Endothelial cell of umbilical vein (primary cell): ENCODE results near the gene CUX1. TPM values are rescaled to one million over a fixed set of nuclear protein-coding genes. Genes with fewer than 3 reads are reported as not detected.

Experiments
- BruUV-seq: library from RNA; stranded (reverse); fragments of 400-500 nt; replicated peaks from 2 replicates; lab custom pipeline; 2021; lab: Mats Ljungman, UMichigan
- CTCF ChIA-PET: fragments of 300-600, 350-600 bp; sonication (Branson Sonifier 250); formaldehyde crosslinking; loops from one replicate; lab custom pipeline; 2021; ENCODE audit warnings: antibody characterized with exemption, inconsistent platforms; lab: Charles Lee
- POLR2A ChIA-PET: fragments of 300-600, 350-600 bp; sonication (Branson Sonifier 250); formaldehyde crosslinking; loops from one replicate; lab custom pipeline; 2021; ENCODE audit warnings: antibody characterized with exemption, inconsistent platforms; lab: Charles Lee
- DNase-seq: peaks from one replicate; pipeline ENCODE4 v3.0.0-alpha.2; 2011; ENCODE audit warnings: low read depth, low spot score
- FAIRE-seq: peaks from 2 replicates; lab custom pipeline; 2011; peaks lifted over from hg19 to GRCh38; lab: Jason Lieb, UNC
- H2AFZ ChIP-seq: 2 replicates; pipeline ENCODE4 v1.6.0; 2012; ENCODE audit warnings: low read depth, low read length, control low read depth, inconsistent platforms
- H3K27ac ChIP-seq: 2 replicates; pipeline ENCODE4 v1.5.1; 2011; ENCODE audit warnings: low read depth, mild to moderate bottlenecking, control low read depth, low read length, moderate library complexity; ENCODE audit not compliant: insufficient read depth
- H3K27me3 ChIP-seq, 2 experiments: 2 replicates each; pipeline versions ENCODE4 v1.6.0 to v1.6.1; 2011; ENCODE audit warnings: low read length in 2 of 2, mixed read lengths in 1 of 2; ENCODE audit not compliant: control insufficient read depth in 2 of 2, insufficient read depth in 2 of 2
- H3K36me3 ChIP-seq, 2 experiments: 2 replicates in 1 of 2; 3 replicates in 1 of 2; pipeline ENCODE4 v1.5.1; 2011; ENCODE audit warnings: low read length in 2 of 2, mild to moderate bottlenecking in 1 of 2, moderate library complexity in 1 of 2; ENCODE audit not compliant: control insufficient read depth in 2 of 2, insufficient read depth in 2 of 2; ENCODE audit errors: extremely low read depth in 1 of 2
- H3K4me1 ChIP-seq: 3 replicates; pipeline ENCODE4 v1.5.1; 2011; ENCODE audit warnings: mild to moderate bottlenecking, low read length; ENCODE audit not compliant: control insufficient read depth, insufficient read depth; ENCODE audit errors: extremely low read depth
- H3K4me2 ChIP-seq: 2 replicates; pipeline ENCODE4 v1.6.1; 2011; ENCODE audit warnings: low read length, control low read depth, mixed read lengths; ENCODE audit not compliant: insufficient read depth
- H3K4me3 ChIP-seq, 3 experiments: fragments of 200-600 bp in 1 of 3; sonication (generic), shearing (Covaris generic) in 1 of 3; replicated peaks in 1 of 3; 2 replicates each; pipeline ENCODE4 v1.5.1; 2011 to 2016; ENCODE audit warnings: control low read depth in 3 of 3, low read length in 3 of 3, mild to moderate bottlenecking in 2 of 3, inconsistent platforms in 1 of 3, low read depth in 1 of 3, moderate library complexity in 1 of 3; ENCODE audit not compliant: insufficient read depth in 1 of 3
- H3K79me2 ChIP-seq: 2 replicates; pipeline ENCODE4 v1.6.0; 2012; ENCODE audit warnings: low read length, inconsistent platforms; ENCODE audit not compliant: control insufficient read depth, insufficient read depth
- H3K9ac ChIP-seq: replicated peaks from 2 replicates; pipeline ENCODE3; 2011; ENCODE audit warnings: low read length, control low read depth; ENCODE audit not compliant: insufficient read depth; ENCODE audit errors: extremely low read depth
- H3K9me1 ChIP-seq: replicated peaks from 3 replicates; pipeline ENCODE4 v1.6.0; 2011; ENCODE audit warnings: mild to moderate bottlenecking, low read length; ENCODE audit not compliant: control insufficient read depth, insufficient read depth; ENCODE audit errors: extremely low read depth
- H3K9me3 ChIP-seq: replicated peaks from 2 replicates; pipeline ENCODE4 v1.5.1; 2012; ENCODE audit warnings: low read length, inconsistent platforms; ENCODE audit not compliant: control insufficient read depth, insufficient read depth
- H4K20me1 ChIP-seq: replicated peaks from 2 replicates; pipeline ENCODE3; 2011; ENCODE audit warnings: mild to moderate bottlenecking, low read length; ENCODE audit not compliant: control insufficient read depth, insufficient read depth; ENCODE audit errors: extremely low read depth
- EZH2 ChIP-seq: IDR thresholded peaks from 2 replicates; pipeline ENCODE4 v1.6.1; 2012; ENCODE audit warnings: borderline replicate concordance, low read depth, mild to moderate bottlenecking, moderate library complexity, low read length, inconsistent platforms; ENCODE audit not compliant: severe bottlenecking
- FOS ChIP-seq: IDR thresholded peaks from 2 replicates; pipeline ENCODE4 v1.6.1; 2011; ENCODE audit warnings: mild to moderate bottlenecking, low read length, moderate library complexity, borderline replicate concordance; ENCODE audit not compliant: insufficient read depth
- GATA2 ChIP-seq: IDR thresholded peaks from 2 replicates; pipeline ENCODE4 v1.7.0; 2011; ENCODE audit warnings: low read depth, mild to moderate bottlenecking, moderate library complexity, mixed read lengths, low read length; ENCODE audit not compliant: insufficient read length, insufficient read depth
- JUN ChIP-seq: IDR thresholded peaks from 2 replicates; pipeline ENCODE4 v1.6.1; 2011; ENCODE audit warnings: borderline replicate concordance, low read depth; ENCODE audit not compliant: insufficient read length, insufficient read depth
- MYC ChIP-seq: IDR thresholded peaks from one replicate; pipeline ENCODE4 v1.6.1; 2011; ENCODE audit warnings: mild to moderate bottlenecking, low read depth, low read length
- POLR2A ChIP-seq: IDR thresholded peaks from 2 replicates; pipeline ENCODE4 v1.6.1; 2012; ENCODE audit warnings: low read depth, mild to moderate bottlenecking, control low read depth, low read length
- POLR2AphosphoS5 ChIP-seq: IDR thresholded peaks from 2 replicates; pipeline ENCODE4 v1.6.1; 2012; ENCODE audit warnings: low read depth, mild to moderate bottlenecking, control low read depth, low read length, moderate library complexity; ENCODE audit not compliant: insufficient read depth
- dilution Hi-C: fragments of 300-500 bp; cut with MboI; formaldehyde crosslinking; loops from one replicate; pipeline ENCODE4 v1.15.0; 2019; ENCODE audit warnings: low sequenced_read_pairs; ENCODE audit not compliant: extremely low pct_ligation_motif_present
- intact Hi-C: fragments of 100-400 bp; cut with micrococcal nuclease; formaldehyde crosslinking; loops from one replicate; pipeline ENCODE4 v1.10.0; 2022
- polyA plus RNA-seq, 4 experiments: library from polyadenylated mRNA; depleted of rRNA in 3 of 4; stranded (reverse) in 3 of 4; unstranded in 1 of 4; fragments of >200 nt; gene quantifications; 2 replicates each; pipeline versions ENCODE4 v1.2.1 to v1.2.3, GENCODE V29; 2011 to 2012; ENCODE audit warnings: missing spikeins in 1 of 4
- total RNA-seq: library from RNA; stranded (reverse); gene quantifications from 2 replicates; pipeline ENCODE4 v1.2.3, GENCODE V29; 2021
- TF ChIP-seq, protein P1 (sequence below), 2 donors: IDR thresholded peaks; 1 replicate in 1 of 2; 2 replicates in 1 of 2; pipeline ENCODE4 v1.5.1; 2011; ENCODE audit warnings: low read length in 2 of 2, mild to moderate bottlenecking in 2 of 2, moderate library complexity in 2 of 2, control low read depth in 1 of 2, inconsistent platforms in 1 of 2, low read depth in 1 of 2; ENCODE audit not compliant: insufficient read depth in 1 of 2; ENCODE audit errors: extremely low read depth in 1 of 2
- TF ChIP-seq, protein P2 (sequence below): IDR thresholded peaks from 2 replicates; pipeline ENCODE4 v1.6.1; 2011; ENCODE audit not compliant: insufficient read depth, insufficient read length

Gene CUX1
- total and polyA plus RNA-seq, 2 donors (not counting 3 experiments of a cell fraction or from before 2014, with no cell fraction given), result 13.8 to 49.8 TPM

DNA sequence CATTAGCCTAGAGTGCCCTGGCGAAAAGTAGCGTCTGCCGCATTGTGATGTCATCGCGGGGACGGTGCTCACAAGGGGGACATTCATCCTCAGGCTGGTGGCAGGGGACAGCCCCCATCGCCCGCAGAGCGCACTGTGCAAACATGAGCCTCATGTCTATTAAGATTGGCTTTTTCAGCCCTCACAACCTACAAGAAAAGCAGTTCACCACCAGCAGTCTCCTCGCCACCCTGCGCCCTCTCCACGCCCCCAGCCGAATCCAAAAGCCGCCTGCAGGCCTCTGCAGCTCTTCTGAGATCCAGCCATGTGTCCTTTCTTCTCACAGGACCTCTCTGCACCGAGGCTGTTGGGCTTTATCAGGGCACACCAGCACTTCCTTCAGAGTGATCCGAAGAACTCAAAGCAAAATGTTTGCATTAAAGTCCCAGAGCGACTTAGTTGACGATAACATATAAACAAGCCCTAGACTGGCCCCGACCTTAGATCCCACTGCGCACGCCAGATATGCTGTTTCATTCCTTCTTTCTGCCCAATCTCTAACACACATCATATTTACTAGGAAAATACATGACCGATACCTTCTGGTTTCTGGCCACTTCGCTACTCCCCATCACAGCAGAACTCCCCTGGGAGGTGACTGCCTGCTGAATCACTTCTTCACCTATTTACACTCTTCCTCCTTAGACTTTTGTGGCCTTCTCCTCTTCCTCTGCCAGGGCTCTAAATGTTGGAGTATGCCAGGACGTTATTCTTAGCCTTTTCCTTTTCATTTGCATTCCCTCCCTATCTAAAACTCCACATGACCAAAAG lies 263.2 kb downstream of the CUX1 start:
- Histone ChIP-seq H3K4me2 (no peak overlapping the region), H3K27ac (no peak overlapping the region), H3K4me1 (no peaks in the 10 kb centered on the region), H3K27me3 (no peaks in the 10 kb centered on the region), H3K79me2 (no peaks in the 10 kb centered on the region), H4K20me1 (no peaks in the 10 kb centered on the region), H2AFZ (no peak overlapping the region), H3K36me3 (no peaks in the 10 kb centered on the region), H3K9ac (no peak overlapping the region), H3K4me3 (no peak overlapping the region), H3K9me1 (no peaks in the 10 kb centered on the region), H3K9me3 (no peaks in the 10 kb centered on the region)
- FAIRE-seq (no peak), DNase-seq (peak; percentile 43)
- CTCF ChIA-PET, result no interaction called here
- TF ChIP-seq GATA2, result no peak
- TF ChIP-seq POLR2AphosphoS5, result no peak
- no peak for TF ChIP-seq FOS
- no peak for TF ChIP-seq JUN
- TF ChIP-seq, protein P1, sequence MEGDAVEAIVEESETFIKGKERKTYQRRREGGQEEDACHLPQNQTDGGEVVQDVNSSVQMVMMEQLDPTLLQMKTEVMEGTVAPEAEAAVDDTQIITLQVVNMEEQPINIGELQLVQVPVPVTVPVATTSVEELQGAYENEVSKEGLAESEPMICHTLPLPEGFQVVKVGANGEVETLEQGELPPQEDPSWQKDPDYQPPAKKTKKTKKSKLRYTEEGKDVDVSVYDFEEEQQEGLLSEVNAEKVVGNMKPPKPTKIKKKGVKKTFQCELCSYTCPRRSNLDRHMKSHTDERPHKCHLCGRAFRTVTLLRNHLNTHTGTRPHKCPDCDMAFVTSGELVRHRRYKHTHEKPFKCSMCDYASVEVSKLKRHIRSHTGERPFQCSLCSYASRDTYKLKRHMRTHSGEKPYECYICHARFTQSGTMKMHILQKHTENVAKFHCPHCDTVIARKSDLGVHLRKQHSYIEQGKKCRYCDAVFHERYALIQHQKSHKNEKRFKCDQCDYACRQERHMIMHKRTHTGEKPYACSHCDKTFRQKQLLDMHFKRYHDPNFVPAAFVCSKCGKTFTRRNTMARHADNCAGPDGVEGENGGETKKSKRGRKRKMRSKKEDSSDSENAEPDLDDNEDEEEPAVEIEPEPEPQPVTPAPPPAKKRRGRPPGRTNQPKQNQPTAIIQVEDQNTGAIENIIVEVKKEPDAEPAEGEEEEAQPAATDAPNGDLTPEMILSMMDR (IDR thresholded peaks at IDR 0.05; ENCODE audit: extremely low read depth in 1 of 2, insufficient read depth in 1 of 2, low read depth in 1 of 2, low read length in 2 of 2), result no peak
- TF ChIP-seq, protein P2, sequence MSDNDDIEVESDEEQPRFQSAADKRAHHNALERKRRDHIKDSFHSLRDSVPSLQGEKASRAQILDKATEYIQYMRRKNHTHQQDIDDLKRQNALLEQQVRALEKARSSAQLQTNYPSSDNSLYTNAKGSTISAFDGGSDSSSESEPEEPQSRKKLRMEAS, result no peak
- TF ChIP-seq POLR2A, result no peak
- no peak for TF ChIP-seq EZH2
- no peak for TF ChIP-seq MYC
- no TSS peak for BruUV-seq
- intact Hi-C loops (no loop called here), dilution Hi-C loops (no loop called here)
- POLR2A ChIA-PET, result no interaction called here
